Parathyroid adenoma (tissue), 2 donors: ENCODE results near the gene SNIP1.

Experiments used
- H2AFZ ChIP-seq: fragments of 300-600 bp; sonication (generic); one replicate; pipeline ENCODE4 v1.7.0; 2017; ENCODE audit warnings: antibody characterized with exemption, mild to moderate bottlenecking
- H3K27ac ChIP-seq: fragments of 300-600 bp; sonication (generic); one replicate; pipeline ENCODE4 v1.7.0; 2017
- H3K27me3 ChIP-seq: fragments of 300-600 bp; sonication (generic); one replicate; pipeline ENCODE4 v1.7.0; 2017; ENCODE audit warnings: low read length; ENCODE audit not compliant: control insufficient read depth, insufficient read depth
- H3K36me3 ChIP-seq: fragments of 300-600 bp; sonication (generic); one replicate; pipeline ENCODE4 v1.7.0; 2017; ENCODE audit warnings: low read length; ENCODE audit not compliant: control insufficient read depth, insufficient read depth
- H3K4me1 ChIP-seq: fragments of 300-600 bp; sonication (generic); one replicate; pipeline ENCODE4 v1.7.0; 2017; ENCODE audit warnings: control low read depth
- H3K4me2 ChIP-seq: fragments of 300-600 bp; sonication (generic); one replicate; pipeline ENCODE4 v1.7.0; 2017; ENCODE audit warnings: low read length
- H3K4me3 ChIP-seq: fragments of 300-600 bp; sonication (generic); one replicate; pipeline ENCODE4 v1.7.0; 2017; ENCODE audit warnings: low read depth, low read length
- H3K79me2 ChIP-seq: fragments of 300-600 bp; sonication (generic); one replicate; pipeline ENCODE4 v1.7.0; 2017; ENCODE audit warnings: control low read depth
- H3K9ac ChIP-seq: fragments of 300-600 bp; sonication (generic); one replicate; pipeline ENCODE4 v1.7.0; 2017; ENCODE audit warnings: mild to moderate bottlenecking
- H3K9me3 ChIP-seq: fragments of 300-600 bp; sonication (generic); one replicate; pipeline ENCODE4 v1.7.0; 2017; ENCODE audit warnings: low read length; ENCODE audit not compliant: control insufficient read depth
- CTCF ChIP-seq: fragments of 300-600 bp; sonication (generic); IDR thresholded peaks from one replicate; pipeline ENCODE4 v1.7.0; 2017; ENCODE audit warnings: antibody characterized with exemption, mild to moderate bottlenecking
- donor health status: primary hyperparathyroidism.

Gene SNIP1

GRCh38 chr1:37559080-37559479 is 5.0 kb upstream of the SNIP1 start:
- no peak overlapping the region for H3K4me2 ChIP-seq

DNA sequence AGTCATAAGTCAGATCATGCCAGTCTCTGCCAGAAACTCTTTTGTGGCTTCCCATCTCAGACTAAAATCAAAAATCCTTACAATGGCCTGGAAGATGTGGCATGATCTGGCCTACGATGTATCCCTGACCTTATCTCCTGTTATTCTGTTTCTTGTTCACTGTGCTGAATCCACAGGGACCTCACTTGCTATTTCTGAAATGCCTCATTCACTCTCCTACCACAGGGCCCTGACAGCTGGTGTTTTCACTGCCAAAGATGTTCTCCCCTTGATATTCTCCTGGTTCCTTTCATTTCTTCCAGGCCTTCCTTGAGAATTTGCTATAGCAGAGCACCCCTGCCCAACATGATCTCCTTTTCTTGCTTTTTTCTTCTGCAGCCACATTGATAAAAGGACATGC is 4.3 kb upstream of the SNIP1 start:
- no peaks in the 10 kb centered on the region for H3K9me3 ChIP-seq
- no peak overlapping the region for H3K9ac ChIP-seq
- TF ChIP-seq CTCF, result no peak
- no peak overlapping the region for H3K27ac ChIP-seq
- H2AFZ ChIP-seq, result no peak overlapping the region
- no peak overlapping the region for H3K4me2 ChIP-seq
- H3K36me3 ChIP-seq, result no peaks in the 10 kb centered on the region
- no peaks in the 10 kb centered on the region for H3K79me2 ChIP-seq
- no peaks in the 10 kb centered on the region for H3K27me3 ChIP-seq
- peaks cover 2% of the 10 kb centered on the region for H3K4me1 ChIP-seq
- H3K4me3 ChIP-seq, result no peak overlapping the region

More at GRCh38 chr1:37559080-37559479, 5.0 kb upstream of the SNIP1 start:
- Histone ChIP-seq H3K27ac (no peak overlapping the region), H3K9ac (no peak overlapping the region), H3K36me3 (no peaks in the 10 kb centered on the region), H3K4me1 (peaks cover 2% of the 10 kb centered on the region), H3K27me3 (no peaks in the 10 kb centered on the region), H3K79me2 (no peaks in the 10 kb centered on the region), H2AFZ (no peak overlapping the region), H3K4me3 (no peak overlapping the region), H3K9me3 (no peaks in the 10 kb centered on the region)
- TF ChIP-seq CTCF, result no peak

GRCh38 chr1:37557402-37557801 is 3.3 kb upstream of the SNIP1 start:
- Histone ChIP-seq H3K79me2 (peaks cover 2% of the 10 kb centered on the region), H3K27ac (peak overlapping the region; percentile 78), H3K9ac (no peak overlapping the region), H3K36me3 (no peaks in the 10 kb centered on the region), H3K4me3 (peak overlapping the region; percentile 70), H3K27me3 (no peaks in the 10 kb centered on the region), H2AFZ (peak overlapping the region; percentile 94), H3K9me3 (no peaks in the 10 kb centered on the region), H3K4me2 (peak overlapping the region; percentile 86), H3K4me1 (peaks cover 8% of the 10 kb centered on the region)
- TF ChIP-seq CTCF, result no peak

- Histone ChIP-seq H2AFZ (peak within 1 kb of the TSS; percentile 94), H3K9me3 (no peaks in the 10 kb centered on the region), H3K4me2 (peak within 1 kb of the TSS; percentile 86), H3K9ac (no peak within 1 kb of the TSS), H3K4me1 (peaks cover 8% of the 10 kb centered on the region), H3K27me3 (no peaks in the 10 kb centered on the region), H3K79me2 (peaks cover 2% of the 10 kb centered on the region), H3K4me3 (peak within 1 kb of the TSS; percentile 70), H3K27ac (peak within 1 kb of the TSS; percentile 78), H3K36me3 (no peaks in the 10 kb centered on the region)
- no peak for TF ChIP-seq CTCF
Measured at GRCh38 chr1:37556712-37557196, 2.7 kb upstream of the SNIP1 start, which contains the start of gene DNALI1. Gene DNALI1 (plus strand): TSS chr1:37556940. CDS start chr1:37556995, 55 bp downstream.

GRCh38 chr1:37553598-37553926 is 531 bp downstream of the SNIP1 start:
- Histone ChIP-seq H3K9me3 (no peaks in the 10 kb centered on the region), H2AFZ (peak overlapping the region; percentile 92), H3K4me2 (peak overlapping the region; percentile 87), H3K36me3 (no peaks in the 10 kb centered on the region), H3K4me1 (peaks cover 8% of the 10 kb centered on the region), H3K79me2 (peaks cover 2% of the 10 kb centered on the region), H3K27ac (peak overlapping the region; percentile 77), H3K4me3 (peak overlapping the region; percentile 97), H3K27me3 (no peaks in the 10 kb centered on the region), H3K9ac (peak overlapping the region; percentile 63)
- no peak for TF ChIP-seq CTCF
